Cardiac muscle cell (in vitro differentiated cells and primary cell): ENCODE measurements around the gene OSCP1. TPM values are rescaled to one million over a fixed set of nuclear protein-coding genes. Genes with fewer than 3 reads are reported as not detected.
A peak's percentile ranks its signal among the peaks of the same experiment; 100 is the strongest.

Source experiments
- DNase-seq, 2 donors: peaks; one replicate each; pipeline versions ENCODE4 v3.0.0 to v3.0.0-alpha.2; 2010 to 2017; ENCODE audit warnings: low read depth in 1 of 2, low spot score in 1 of 2
- H3K27ac ChIP-seq: fragments of 200-600 bp; sonication (generic); 2 replicates; pipeline ENCODE4 v1.5.1; 2016
- H3K27me3 ChIP-seq: fragments of 200-600 bp; sonication (generic); 2 replicates; pipeline ENCODE4 v1.6.0; 2016; ENCODE audit warnings: control low read depth
- H3K36me3 ChIP-seq: fragments of 200-600 bp; sonication (generic); 2 replicates; pipeline ENCODE4 v1.5.1; 2016; ENCODE audit warnings: control low read depth
- H3K4me1 ChIP-seq: fragments of 200-600 bp; sonication (generic); 2 replicates; pipeline ENCODE4 v1.8.1; 2017; ENCODE audit warnings: low read depth, mild to moderate bottlenecking, mixed run types
- H3K4me3 ChIP-seq: fragments of 200-600 bp; sonication (generic); 2 replicates; pipeline ENCODE4 v1.5.1; 2016; ENCODE audit warnings: mild to moderate bottlenecking
- H3K9me3 ChIP-seq: fragments of 200-600 bp; sonication (generic); 2 replicates; pipeline ENCODE4 v1.5.1; 2017; ENCODE audit warnings: low read depth, mild to moderate bottlenecking, control low read depth
- CTCF ChIP-seq: IDR thresholded peaks from 2 replicates; pipeline ENCODE4 v1.5.1; 2012; ENCODE audit warnings: low read depth, mild to moderate bottlenecking, low read length
- polyA plus RNA-seq: library from polyadenylated mRNA; unstranded; fragments of >200 nt; fragmentation: Nextera tagmentation; extraction: Ambion mirVana; gene quantifications from 2 replicates; pipeline ENCODE4 v1.2.1, GENCODE V29; 2016
- total RNA-seq: library from RNA; depleted of rRNA; stranded (reverse); fragments of >200 nt; gene quantifications from 2 replicates; pipeline ENCODE4 v1.2.3, GENCODE V29; 2016

OSCP1 gene
- total and polyA plus RNA-seq, 2 experiments from 2014 or later, result 18.5 to 19.5 TPM

GRCh38 chr1:36382231-36382630 lies 68.0 kb downstream of the OSCP1 start:
- no peaks in the 10 kb centered on the region for H3K27me3 ChIP-seq
- H3K4me3 ChIP-seq, result no peak overlapping the region
- peaks cover 18% of the 10 kb centered on the region for H3K4me1 ChIP-seq
- H3K27ac ChIP-seq, result no peak overlapping the region
- DNase-seq, result no peak
- no peaks in the 10 kb centered on the region for H3K36me3 ChIP-seq
- no peaks in the 10 kb centered on the region for H3K9me3 ChIP-seq
- no peak for TF ChIP-seq CTCF

- Histone ChIP-seq H3K27ac (no peak overlapping the region), H3K4me1 (peaks cover 11% of the 10 kb centered on the region), H3K27me3 (no peaks in the 10 kb centered on the region), H3K36me3 (no peaks in the 10 kb centered on the region), H3K4me3 (no peak overlapping the region), H3K9me3 (no peaks in the 10 kb centered on the region)
- TF ChIP-seq CTCF, result no peak
- DNase-seq, result no peak
These were observed 68.8 kb downstream of the OSCP1 start for GRCh38 chr1:36381405-36381804.

GRCh38 chr1:36380782-36381181 lies 69.5 kb downstream of the OSCP1 start:
- Histone ChIP-seq H3K27ac (peak overlapping the region; percentile 54), H3K9me3 (no peaks in the 10 kb centered on the region), H3K36me3 (no peaks in the 10 kb centered on the region), H3K27me3 (no peaks in the 10 kb centered on the region), H3K4me1 (peaks cover 10% of the 10 kb centered on the region), H3K4me3 (no peak overlapping the region)
- TF ChIP-seq CTCF, result no peak
- no peak for DNase-seq

GRCh38 chr1:36380143-36380619 lies 70.1 kb downstream of the OSCP1 start:
- no peaks in the 10 kb centered on the region for H3K36me3 ChIP-seq
- H3K27ac ChIP-seq, result peak overlapping the region; percentile 54
- TF ChIP-seq CTCF, result no peak
- H3K27me3 ChIP-seq, result no peaks in the 10 kb centered on the region
- DNase-seq, result no peak
- peaks cover 10% of the 10 kb centered on the region for H3K4me1 ChIP-seq
- no peak overlapping the region for H3K4me3 ChIP-seq
- H3K9me3 ChIP-seq, result no peaks in the 10 kb centered on the region

- no peaks in the 10 kb centered on the region for H3K9me3 ChIP-seq
- no peak for DNase-seq
- H3K4me3 ChIP-seq, result no peak overlapping the region
- no peaks in the 10 kb centered on the region for H3K36me3 ChIP-seq
- TF ChIP-seq CTCF, result no peak
- no peak overlapping the region for H3K27ac ChIP-seq
- H3K4me1 ChIP-seq, result peaks cover 29% of the 10 kb centered on the region
- H3K27me3 ChIP-seq, result no peaks in the 10 kb centered on the region
These were observed 72.3 kb downstream of the OSCP1 start for GRCh38 chr1:36377791-36378492.
